HepG2 (cell line): ENCODE results near the gene SP1. TPM values are rescaled to one million over a fixed set of nuclear protein-coding genes. Genes with fewer than 3 reads are reported as not detected.

Experiments used
- ATAD3A ChIP-seq: sonication (generic); formaldehyde crosslinking; IDR thresholded peaks from 2 replicates; pipeline ENCODE4 v1.4.0; 2020; ENCODE audit warnings: missing genetic modification reagents
- CBX1 ChIP-seq: IDR thresholded peaks from one replicate; pipeline ENCODE4 v1.6.1; 2016; ENCODE audit warnings: antibody characterized with exemption, low read depth
- FIP1L1 ChIP-seq: fragments of 200-400 bp; formaldehyde crosslinking; IDR thresholded peaks from 2 replicates; pipeline ENCODE4 v1.6.1; 2018; ENCODE audit warnings: low read depth, mild to moderate bottlenecking, low read length, moderate library complexity, borderline replicate concordance; ENCODE audit not compliant: insufficient read depth
- GABPB1 ChIP-seq: IDR thresholded peaks from 2 replicates; pipeline ENCODE4 v1.6.1; 2016; ENCODE audit warnings: mild to moderate bottlenecking, missing genetic modification reagents, moderate library complexity, missing compliant biosample characterization
- HBP1 ChIP-seq: IDR thresholded peaks from 2 replicates; pipeline ENCODE4 v1.6.1; 2016; ENCODE audit warnings: low read depth, control low read depth
- KAT7 ChIP-seq: IDR thresholded peaks from 2 replicates; pipeline ENCODE4 v1.6.1; 2018; ENCODE audit warnings: borderline replicate concordance, missing compliant biosample characterization
- MED1 ChIP-seq: sonication (generic); formaldehyde crosslinking; IDR thresholded peaks from 2 replicates; pipeline ENCODE4 v1.4.0; 2020; ENCODE audit warnings: missing genetic modification reagents
- RCOR2 ChIP-seq: IDR thresholded peaks from 2 replicates; pipeline ENCODE4 v1.6.1; 2016; ENCODE audit warnings: missing biosample characterization, missing genetic modification reagents
- RERE ChIP-seq: IDR thresholded peaks from 2 replicates; pipeline ENCODE4 v1.6.1; 2016; ENCODE audit warnings: low read depth, missing genetic modification reagents, missing compliant biosample characterization
- REST ChIP-seq, 2 experiments: IDR thresholded peaks; 2 replicates each; pipeline ENCODE4 v1.6.1; 2011 to 2012; ENCODE audit warnings: low read length in 2 of 2, borderline replicate concordance in 1 of 2, low read depth in 1 of 2, mild to moderate bottlenecking in 1 of 2, moderate library complexity in 1 of 2
- RNF219 ChIP-seq: sonication (generic); formaldehyde crosslinking; IDR thresholded peaks from 2 replicates; pipeline ENCODE4 v1.5.0; 2020; ENCODE audit warnings: mild to moderate bottlenecking, missing genetic modification reagents
- SRSF1 ChIP-seq: fragments of 200-400 bp; formaldehyde crosslinking; optimal IDR thresholded peaks from 2 replicates; pipeline ENCODE3; 2017; ENCODE audit warnings: mild to moderate bottlenecking, low read depth, low read length, moderate library complexity
- YY1 ChIP-seq: IDR thresholded peaks from 2 replicates; pipeline ENCODE4 v1.6.1; 2011; ENCODE audit warnings: low read length, low read depth, moderate library complexity, mild to moderate bottlenecking; ENCODE audit not compliant: insufficient read depth, insufficient replicate concordance
- ZMAT3 ChIP-seq: sonication (generic); formaldehyde crosslinking; conservative IDR thresholded peaks from 2 replicates; pipeline ENCODE4 v1.7.0; 2021; ENCODE audit warnings: missing genetic modification reagents
- ZNF234 ChIP-seq: sonication (generic); formaldehyde crosslinking; conservative IDR thresholded peaks from 2 replicates; pipeline ENCODE4 v1.5.1; 2020; ENCODE audit warnings: mild to moderate bottlenecking, missing genetic modification reagents
- ZNF572 ChIP-seq: sonication (generic); formaldehyde crosslinking; IDR thresholded peaks from 2 replicates; pipeline ENCODE4 v1.5.1; 2020; ENCODE audit warnings: mild to moderate bottlenecking, missing genetic modification reagents
- polyA plus RNA-seq, 8 experiments: library from polyadenylated mRNA; depleted of rRNA in 3 of 8; stranded (reverse) in 7 of 8; unstranded in 1 of 8; fragments of >200 nt; fragmentation: Illumina TruSeq in 4 of 8; extraction: Trizol in 4 of 8; gene quantifications; 2 replicates each; pipeline versions ENCODE4 v1.2.1 to v1.2.3, GENCODE V29; 2011 to 2016; ENCODE audit warnings: low read depth in 4 of 8, missing spikeins in 1 of 8, mixed read lengths in 1 of 8; ENCODE audit not compliant: insufficient read depth in 1 of 8
- total RNA-seq, 5 experiments: library from RNA; depleted of rRNA; stranded (reverse); fragments of >200 nt; fragmentation: Illumina TruSeq; extraction: Trizol; gene quantifications; 2 replicates each; pipeline ENCODE4 v1.2.3, GENCODE V29; 2016; ENCODE audit warnings: low read depth in 1 of 5

Gene SP1
- total and polyA plus RNA-seq, 2 of the 13 experiments (the other 11 are each of a cell fraction or from before 2014, with no cell fraction given) = 26.5 to 27.5 TPM

GRCh38 chr12:53451661-53452158 is 71.7 kb downstream of the SP1 start, which contains the start of gene PCBP2 (continued):
- TF ChIP-seq RERE (CRISPR knock-in tag) = peak; percentile 68; the same call in 1 of the 2 replicates
- no peak for TF ChIP-seq ZNF234 (CRISPR knock-in tag)
- 0 out of 2 replicates have a peak, but pooled peaks have one; percentile 75 for TF ChIP-seq HBP1 (CRISPR knock-in tag)
- no peak for TF ChIP-seq SRSF1
- peak; percentile 83 for TF ChIP-seq MED1 (CRISPR knock-in tag)
- TF ChIP-seq RCOR2 (CRISPR knock-in tag) = 0 out of 2 replicates have a peak, but pooled peaks have one; percentile 20
- no peak for TF ChIP-seq ATAD3A (CRISPR knock-in tag)
- peak in 1 of 2 experiments; percentile 52; a peak in 1 of 4 replicates for TF ChIP-seq REST (IDR thresholded peaks at IDR 0.05; ENCODE audit: borderline replicate concordance in 1 of 2, low read depth in 1 of 2, low read length in 2 of 2)
- peak; percentile 95 for TF ChIP-seq GABPB1
- TF ChIP-seq CBX1 = peak; percentile 59
- TF ChIP-seq ZMAT3 (CRISPR knock-in tag) = peak; percentile 74; the same call in 1 of the 2 replicates
- 0 out of 2 replicates have a peak, but pooled peaks have one; percentile 22 for TF ChIP-seq RNF219
- TF ChIP-seq ZNF572 = 0 out of 2 replicates have a peak, but pooled peaks have one; percentile 43
- TF ChIP-seq YY1 = peak; percentile 79
- TF ChIP-seq KAT7 (CRISPR knock-in tag) = peak; percentile 73; the same call in 1 of the 2 replicates
- TF ChIP-seq FIP1L1 = 0 out of 2 replicates have a peak, but pooled peaks have one; percentile 89
